NT2/D1 (cell line): Measurements from ENCODE around the gene TRIM32.

Experiments used
- SUZ12 ChIP-seq: IDR thresholded peaks from 2 replicates; pipeline ENCODE4 v1.6.1; 2011; ENCODE audit not compliant: insufficient read length, insufficient read depth; ENCODE audit errors: extremely low read depth
- YY1 ChIP-seq: IDR thresholded peaks from 2 replicates; pipeline ENCODE4 v1.6.1; 2011; ENCODE audit not compliant: insufficient read length, insufficient read depth
- ZNF274 ChIP-seq: IDR thresholded peaks from 2 replicates; pipeline ENCODE4 v1.6.1; 2011; ENCODE audit warnings: mild to moderate bottlenecking, low read depth, low read length

GRCh38 chr9:116721944-116722343 lies 34.8 kb downstream of the TRIM32 start:
- TF ChIP-seq YY1 (no peak), SUZ12 (no peak), ZNF274 (no peak)
